SU-DHL-6 (cell line): ENCODE data around the gene ZNF629.

ENCODE experiments used
- H2AFZ ChIP-seq: fragments of 200-600 bp; sonication (generic); 2 replicates; pipeline ENCODE4 v1.6.1; 2014; ENCODE audit warnings: low read depth, mild to moderate bottlenecking, moderate library complexity, mixed read lengths, antibody characterized with exemption, low read length; ENCODE audit not compliant: severe bottlenecking
- H3F3A ChIP-seq: fragments of 200-600 bp; shearing (Covaris generic); 2 replicates; pipeline ENCODE4 v1.6.0; 2016; ENCODE audit warnings: antibody characterized with exemption, mild to moderate bottlenecking; ENCODE audit not compliant: insufficient read depth
- H3K27ac ChIP-seq: fragments of 200-600 bp; sonication (generic); 2 replicates; pipeline ENCODE4 v1.5.1; 2016; ENCODE audit warnings: low read depth, mild to moderate bottlenecking, low read length, moderate library complexity, mixed read lengths
- H3K27me3 ChIP-seq: fragments of 200-600 bp; sonication (generic), shearing (Covaris generic); 2 replicates; pipeline ENCODE4 v1.6.0; 2014; ENCODE audit warnings: mild to moderate bottlenecking, low read length
- H3K36me3 ChIP-seq: fragments of 200-600 bp; sonication (generic); 2 replicates; pipeline ENCODE4 v1.6.1; 2014; ENCODE audit warnings: mild to moderate bottlenecking, low read length, mixed read lengths
- H3K4me2 ChIP-seq: fragments of 300-600, 200-600 bp; shearing (Covaris generic), sonication (generic); 2 replicates; pipeline ENCODE4 v1.6.0; 2014; ENCODE audit warnings: low read length, low read depth, mild to moderate bottlenecking; ENCODE audit not compliant: poor library complexity, severe bottlenecking
- H3K4me3 ChIP-seq: fragments of 200-600 bp; sonication (generic); 2 replicates; pipeline ENCODE4 v1.5.1; 2014; ENCODE audit warnings: antibody characterized with exemption, low read length, mild to moderate bottlenecking, mixed read lengths; ENCODE audit not compliant: insufficient read depth, poor library complexity, severe bottlenecking
- H3K79me2 ChIP-seq: fragments of 200-600 bp; sonication (generic); 2 replicates; pipeline ENCODE4 v1.6.1; 2014; ENCODE audit warnings: mild to moderate bottlenecking, low read length, moderate library complexity; ENCODE audit not compliant: insufficient read depth
- H3K9ac ChIP-seq: fragments of 200-600 bp; sonication (generic); 2 replicates; pipeline ENCODE4 v1.7.0; 2014; ENCODE audit warnings: mild to moderate bottlenecking, low read length
- H3K9me2 ChIP-seq: fragments of 200-600 bp; sonication (generic); replicated peaks from 2 replicates; pipeline ENCODE4 v1.6.1; 2014; ENCODE audit warnings: low read length; ENCODE audit not compliant: insufficient read depth
- H3K9me3 ChIP-seq: fragments of 200-600 bp; sonication (generic); 2 replicates; pipeline ENCODE4 v1.6.1; 2014; ENCODE audit warnings: low read length, mixed read lengths; ENCODE audit not compliant: insufficient read depth
- H4K20me1 ChIP-seq: fragments of 200-600 bp; sonication (generic); 2 replicates; pipeline ENCODE4 v1.6.1; 2014; ENCODE audit warnings: low read depth, mild to moderate bottlenecking, antibody characterized with exemption, low read length, moderate library complexity, mixed read lengths
- CTCF ChIP-seq: fragments of 200-600 bp; sonication (generic); IDR thresholded peaks from one replicate; pipeline ENCODE4 v1.5.1; 2017; ENCODE audit warnings: antibody characterized with exemption, mild to moderate bottlenecking, low read length, moderate library complexity; ENCODE audit not compliant: insufficient read depth, poor library complexity, severe bottlenecking
- EZH2phosphoT487 ChIP-seq: fragments of 200-600 bp; sonication (generic), shearing (Covaris generic); conservative IDR thresholded peaks from 2 replicates; pipeline ENCODE4 v1.6.1; 2018; ENCODE audit warnings: mild to moderate bottlenecking, antibody characterized with exemption, low read length, moderate library complexity, mixed read lengths

The ZNF629 gene

GRCh38 chr16:30753596-30753995, 33.4 kb downstream of the ZNF629 start:
- TF ChIP-seq EZH2phosphoT487 (no peak), CTCF (no peak)
- Histone ChIP-seq H2AFZ (no peak overlapping the region), H3K9me2 (no peaks in the 10 kb centered on the region), H3K27me3 (no peaks in the 10 kb centered on the region), H3K9me3 (no peaks in the 10 kb centered on the region), H3K27ac (no peak overlapping the region), H4K20me1 (no peaks in the 10 kb centered on the region), H3K9ac (no peak overlapping the region), H3K79me2 (peaks cover 19% of the 10 kb centered on the region), H3F3A (peaks cover 4% of the 10 kb centered on the region; the same call in 1 of the 2 replicates), H3K4me3 (no peak overlapping the region), H3K36me3 (peaks cover 4% of the 10 kb centered on the region; the same call in 1 of the 2 replicates), H3K4me2 (no peak overlapping the region)

- H3K27me3 ChIP-seq: no peaks in the 10 kb centered on the region
- peaks cover 20% of the 10 kb centered on the region for H3K79me2 ChIP-seq
- H3K36me3 ChIP-seq: peaks cover 4% of the 10 kb centered on the region; the same call in 1 of the 2 replicates
- H3K9me2 ChIP-seq: no peaks in the 10 kb centered on the region
- H3K9ac ChIP-seq: no peak overlapping the region
- no peak overlapping the region for H3K27ac ChIP-seq
- no peak overlapping the region for H3K4me2 ChIP-seq
- H2AFZ ChIP-seq: no peak overlapping the region
- no peaks in the 10 kb centered on the region for H4K20me1 ChIP-seq
- TF ChIP-seq EZH2phosphoT487 (no peak), CTCF (no peak)
- H3K4me3 ChIP-seq: no peak overlapping the region
- peaks cover 18% of the 10 kb centered on the region for H3F3A ChIP-seq
- no peaks in the 10 kb centered on the region for H3K9me3 ChIP-seq
Observed at GRCh38 chr16:30750876-30751465, 36.0 kb downstream of the ZNF629 start.

- no peak overlapping the region for H3K4me3 ChIP-seq
- no peaks in the 10 kb centered on the region for H4K20me1 ChIP-seq
- H3K27ac ChIP-seq: no peak overlapping the region
- H3K9ac ChIP-seq: no peak overlapping the region
- no peaks in the 10 kb centered on the region for H3K9me2 ChIP-seq
- peaks cover 4% of the 10 kb centered on the region; the same call in 1 of the 2 replicates for H3K36me3 ChIP-seq
- TF ChIP-seq CTCF (no peak), EZH2phosphoT487 (no peak)
- peaks cover 20% of the 10 kb centered on the region for H3K79me2 ChIP-seq
- no peaks in the 10 kb centered on the region for H3K9me3 ChIP-seq
- H3F3A ChIP-seq: peaks cover 21% of the 10 kb centered on the region
- H2AFZ ChIP-seq: no peak overlapping the region
- no peaks in the 10 kb centered on the region for H3K27me3 ChIP-seq
- no peak overlapping the region for H3K4me2 ChIP-seq
Observed at GRCh38 chr16:30750201-30750600, 36.8 kb downstream of the ZNF629 start.
